IMR-90 (cell line): ENCODE data around the gene RIBC1. TPM values are rescaled to one million over a fixed set of nuclear protein-coding genes. Genes with fewer than 3 reads are reported as not detected.

Experiments used
- ATAC-seq: fragments of 200-7000 bp; cut with Tn5 transposase; 2 replicates; pipeline ENCODE4 v1.9.1; 2020; ENCODE audit warnings: low read depth, mild to moderate bottlenecking, moderate library complexity
- BruUV-seq: library from RNA; stranded (reverse); fragments of 400-500 nt; replicated peaks from 2 replicates; lab custom pipeline; 2021; lab: Mats Ljungman, UMichigan
- CTCF ChIA-PET: fragments of 300-600 bp; formaldehyde crosslinking; extraction: SDS; loops from one replicate; lab custom pipeline; 2021; ENCODE audit warnings: antibody characterized with exemption; lab: Yijun Ruan, JAX
- POLR2A ChIA-PET: fragments of 300-600 bp; sonication (Branson Sonifier 250); formaldehyde crosslinking; loops from one replicate; lab custom pipeline; 2022; ENCODE audit warnings: antibody characterized with exemption; ENCODE audit not compliant: unreplicated experiment; lab: Charles Lee
- DNase-seq: peaks from one replicate; pipeline ENCODE4 v3.0.0; 2013
- H2AFZ ChIP-seq: replicated peaks from 2 replicates; pipeline ENCODE3; 2013; ENCODE audit warnings: low read length, mild to moderate bottlenecking; ENCODE audit not compliant: poor library complexity
- H2AK5ac ChIP-seq: 2 replicates; pipeline ENCODE4 v1.6.1; 2013; ENCODE audit warnings: low read depth, low read length, inconsistent platforms
- H2AK9ac ChIP-seq: replicated peaks from 2 replicates; pipeline ENCODE3; 2013; ENCODE audit warnings: mild to moderate bottlenecking, low read depth, low read length, moderate library complexity; ENCODE audit not compliant: poor library complexity
- H2BK120ac ChIP-seq: 2 replicates; pipeline ENCODE4 v1.6.1; 2013; ENCODE audit warnings: low read depth, low read length, inconsistent platforms
- H2BK15ac ChIP-seq: 3 replicates; pipeline ENCODE4 v1.6.1; 2013; ENCODE audit warnings: low read depth, low read length, inconsistent platforms
- H2BK20ac ChIP-seq: 2 replicates; pipeline ENCODE4 v1.6.1; 2013; ENCODE audit warnings: low read depth, mild to moderate bottlenecking, inconsistent platforms, low read length, moderate library complexity
- H2BK5ac ChIP-seq: 2 replicates; pipeline ENCODE4 v1.6.1; 2013; ENCODE audit warnings: mild to moderate bottlenecking, low read depth, low read length, inconsistent platforms; ENCODE audit not compliant: poor library complexity, severe bottlenecking
- H3K14ac ChIP-seq: replicated peaks from 2 replicates; pipeline ENCODE4 v1.6.1; 2013; ENCODE audit warnings: low read depth, low read length, inconsistent platforms
- H3K18ac ChIP-seq: 2 replicates; pipeline ENCODE4 v1.6.1; 2013; ENCODE audit warnings: low read depth, low read length, control low read depth
- H3K23ac ChIP-seq: 2 replicates; pipeline ENCODE4 v1.6.1; 2013; ENCODE audit warnings: low read depth, low read length, inconsistent platforms
- H3K27ac ChIP-seq: 2 replicates; pipeline ENCODE4 v1.5.1; 2013; ENCODE audit warnings: mild to moderate bottlenecking, control low read depth, low read length; ENCODE audit not compliant: insufficient read depth
- H3K27me3 ChIP-seq: 2 replicates; pipeline ENCODE4 v1.6.1; 2013; ENCODE audit warnings: low read length; ENCODE audit not compliant: control insufficient read depth, insufficient read depth
- H3K36me3 ChIP-seq: 2 replicates; pipeline ENCODE4 v1.6.1; 2013; ENCODE audit warnings: low read length, mixed read lengths; ENCODE audit not compliant: control insufficient read depth, insufficient read depth
- H3K4ac ChIP-seq: 2 replicates; pipeline ENCODE4 v1.6.1; 2013; ENCODE audit warnings: low read depth, low read length, inconsistent platforms
- H3K4me1 ChIP-seq: 2 replicates; pipeline ENCODE4 v1.6.1; 2013; ENCODE audit warnings: low read length, mixed read lengths; ENCODE audit not compliant: control insufficient read depth, insufficient read depth
- H3K4me2 ChIP-seq: 2 replicates; pipeline ENCODE4 v1.6.1; 2013; ENCODE audit warnings: low read depth, mild to moderate bottlenecking, control low read depth, low read length, moderate library complexity
- H3K4me3 ChIP-seq: 2 replicates; pipeline ENCODE4 v1.5.1; 2013; ENCODE audit warnings: low read depth, mild to moderate bottlenecking, control low read depth, low read length, moderate library complexity; ENCODE audit not compliant: insufficient read depth
- H3K56ac ChIP-seq: 2 replicates; pipeline ENCODE4 v1.6.1; 2013; ENCODE audit warnings: low read length, inconsistent platforms; ENCODE audit not compliant: insufficient read depth; ENCODE audit errors: extremely low read depth
- H3K79me1 ChIP-seq, 2 experiments: 2 replicates each; pipeline ENCODE4 v1.6.1; 2013; ENCODE audit warnings: low read length in 2 of 2, inconsistent platforms in 1 of 2, low read depth in 1 of 2
- H3K9ac ChIP-seq: 2 replicates; pipeline ENCODE4 v1.6.1; 2013; ENCODE audit warnings: low read depth, low read length, control low read depth
- H3K9me1 ChIP-seq: 2 replicates; pipeline ENCODE4 v1.6.1; 2013; ENCODE audit warnings: low read length, inconsistent platforms; ENCODE audit not compliant: insufficient read depth
- H3K9me3 ChIP-seq: 2 replicates; pipeline ENCODE4 v1.6.1; 2013; ENCODE audit warnings: low read length; ENCODE audit not compliant: control insufficient read depth, insufficient read depth
- H4K20me1 ChIP-seq: 2 replicates; pipeline ENCODE4 v1.6.1; 2013; ENCODE audit warnings: low read length, inconsistent platforms; ENCODE audit not compliant: insufficient read depth
- H4K5ac ChIP-seq: 2 replicates; pipeline ENCODE4 v1.6.1; 2013; ENCODE audit warnings: mild to moderate bottlenecking, low read depth, low read length, control low read depth
- H4K8ac ChIP-seq, 2 experiments: 2 replicates each; pipeline ENCODE4 v1.6.1; 2013; ENCODE audit warnings: low read depth in 2 of 2, low read length in 2 of 2, control low read depth in 1 of 2, inconsistent platforms in 1 of 2
- H4K91ac ChIP-seq: 2 replicates; pipeline ENCODE4 v1.6.1; 2013; ENCODE audit warnings: low read depth, low read length, inconsistent platforms; ENCODE audit not compliant: insufficient read depth
- BHLHE40 ChIP-seq: fragments of 150-350 bp; IDR thresholded peaks from 2 replicates; pipeline ENCODE4 v1.6.1; 2016; ENCODE audit warnings: mild to moderate bottlenecking, low read depth, low read length
- CEBPB ChIP-seq: IDR thresholded peaks from 2 replicates; pipeline ENCODE4 v1.6.1; 2012; ENCODE audit warnings: low read depth, low read length, improper control_type of control experiment
- CHD1 ChIP-seq: IDR thresholded peaks from 2 replicates; pipeline ENCODE4 v1.6.1; 2012; ENCODE audit warnings: low read depth, low read length, improper control_type of control experiment
- ELK1 ChIP-seq: fragments of 150-350 bp; IDR thresholded peaks from 2 replicates; pipeline ENCODE4 v1.6.1; 2016; ENCODE audit warnings: low read depth, mild to moderate bottlenecking, low read length, moderate library complexity, borderline replicate concordance
- FOS ChIP-seq: fragments of 150-350 bp; IDR thresholded peaks from 2 replicates; pipeline ENCODE4 v1.6.1; 2016; ENCODE audit warnings: low read depth, low read length
- MAFK ChIP-seq: IDR thresholded peaks from 2 replicates; pipeline ENCODE4 v1.6.1; 2012; ENCODE audit warnings: low read depth, low read length, improper control_type of control experiment
- MAZ ChIP-seq: IDR thresholded peaks from 2 replicates; pipeline ENCODE4 v1.6.1; 2012; ENCODE audit warnings: low read depth, mild to moderate bottlenecking, low read length, improper control_type of control experiment, moderate library complexity, borderline replicate concordance
- MXI1 ChIP-seq: IDR thresholded peaks from 2 replicates; pipeline ENCODE4 v1.6.1; 2012; ENCODE audit warnings: low read depth, mild to moderate bottlenecking, low read length, moderate library complexity, borderline replicate concordance
- NFE2L2 ChIP-seq: fragments of 150-350 bp; IDR thresholded peaks from 2 replicates; pipeline ENCODE4 v1.6.1; 2016; ENCODE audit warnings: low read depth, mild to moderate bottlenecking, low read length
- POLR2A ChIP-seq: IDR thresholded peaks from 2 replicates; pipeline ENCODE4 v1.6.1; 2012; ENCODE audit warnings: mild to moderate bottlenecking, low read depth, low read length
- RAD21 ChIP-seq: IDR thresholded peaks from 2 replicates; pipeline ENCODE4 v1.6.1; 2012; ENCODE audit warnings: low read length, improper control_type of control experiment
- RCOR1 ChIP-seq: IDR thresholded peaks from 2 replicates; pipeline ENCODE4 v1.6.1; 2012; ENCODE audit warnings: mild to moderate bottlenecking, low read length, improper control_type of control experiment; ENCODE audit not compliant: insufficient replicate concordance
- RFX5 ChIP-seq: IDR thresholded peaks from 2 replicates; pipeline ENCODE4 v1.8.0; 2012; ENCODE audit warnings: low read depth, mild to moderate bottlenecking, low read length, moderate library complexity
- SMC3 ChIP-seq: fragments of 150-350 bp; IDR thresholded peaks from 2 replicates; pipeline ENCODE4 v1.6.1; 2016; ENCODE audit warnings: low read depth, mild to moderate bottlenecking, antibody characterized with exemption, low read length, moderate library complexity
- WGBS, 2 experiments: methylation state at CpG; one replicate each; pipeline versions ENCODE4 v1.1.5 to v1.1.7; 2013; ENCODE audit warnings: missing lambda C conversion rate in 2 of 2; ENCODE audit not compliant: insufficient read length in 1 of 2; ENCODE audit errors: extremely low coverage in 2 of 2; 5-methylcytosine and 5-hydroxymethylcytosine counted together
- dilution Hi-C: fragments of 300-500 bp; cut with HindIII; formaldehyde crosslinking; loops from one replicate; pipeline ENCODE4 v1.14.3; 2018; ENCODE audit warnings: low sequenced_read_pairs; ENCODE audit not compliant: unreplicated experiment
- in situ Hi-C: fragments of 300-500 bp; cut with MboI; formaldehyde crosslinking; loops from 3 replicates; pipeline ENCODE4 v1.14.3; 2019; ENCODE audit warnings: low sequenced_read_pairs, inconsistent platforms, mixed read lengths
- intact Hi-C: fragments of 100-400 bp; cut with micrococcal nuclease; formaldehyde crosslinking; loops from 2 replicates; pipeline ENCODE4 v1.10.0; 2022
- polyA plus RNA-seq, 3 experiments: library from polyadenylated mRNA; depleted of rRNA; stranded (reverse); fragments of >200 nt; gene quantifications; 2 replicates each; pipeline ENCODE4 v1.2.3, GENCODE V29; 2012; ENCODE audit warnings: low replicate concordance in 1 of 3
- total RNA-seq: library from RNA; depleted of rRNA; stranded (reverse); fragments of >200 nt; gene quantifications from 2 replicates; pipeline ENCODE4 v1.2.3, GENCODE V29; 2012
- TF ChIP-seq, protein P1 (sequence below): fragments of 150-350 bp; IDR thresholded peaks from 2 replicates; pipeline ENCODE4 v1.6.1; 2017; ENCODE audit warnings: mild to moderate bottlenecking, antibody characterized with exemption, low read length, low read depth
- TF ChIP-seq, protein P2 (sequence below): conservative IDR thresholded peaks from 2 replicates; pipeline ENCODE4 v1.5.1; 2012; ENCODE audit warnings: mild to moderate bottlenecking, low read depth, low read length, improper control_type of control experiment

RIBC1 gene
- total and polyA plus RNA-seq, 2 of the 4 experiments (the other 2 are of a cell fraction), result 0.31 to 0.36 TPM

- Histone ChIP-seq H3K56ac (no peak overlapping the region), H3K9me3 (no peaks in the 10 kb centered on the region), H2AFZ (no peak overlapping the region), H2BK120ac (no peak overlapping the region), H3K9me1 (peaks cover 4% of the 10 kb centered on the region; the same call in 1 of the 2 replicates), H3K79me1 (peaks cover 0 to 6% of the 10 kb centered on the region in 2 experiments; a peak in 3 of 4 replicates), H4K5ac (no peak overlapping the region), H3K4me2 (no peak overlapping the region), H2AK9ac (no peak overlapping the region), H2AK5ac (no peak overlapping the region), H4K20me1 (no peaks in the 10 kb centered on the region), H3K14ac (no peak overlapping the region), H3K27me3 (peaks cover 15% of the 10 kb centered on the region), H3K9ac (no peak overlapping the region), H2BK20ac (no peak overlapping the region), H2BK15ac (no peak overlapping the region), H4K8ac (no peak overlapping the region), H3K4me1 (peaks cover 4% of the 10 kb centered on the region; the same call in 1 of the 2 replicates), H2BK5ac (no peak overlapping the region), H3K23ac (no peak overlapping the region), H4K91ac (no peak overlapping the region), H3K4me3 (no peak overlapping the region), H3K36me3 (no peaks in the 10 kb centered on the region; the same call in 1 of the 2 replicates), H3K4ac (no peak overlapping the region), H3K18ac (no peak overlapping the region), H3K27ac (no peak overlapping the region)
- TF ChIP-seq, protein P1, sequence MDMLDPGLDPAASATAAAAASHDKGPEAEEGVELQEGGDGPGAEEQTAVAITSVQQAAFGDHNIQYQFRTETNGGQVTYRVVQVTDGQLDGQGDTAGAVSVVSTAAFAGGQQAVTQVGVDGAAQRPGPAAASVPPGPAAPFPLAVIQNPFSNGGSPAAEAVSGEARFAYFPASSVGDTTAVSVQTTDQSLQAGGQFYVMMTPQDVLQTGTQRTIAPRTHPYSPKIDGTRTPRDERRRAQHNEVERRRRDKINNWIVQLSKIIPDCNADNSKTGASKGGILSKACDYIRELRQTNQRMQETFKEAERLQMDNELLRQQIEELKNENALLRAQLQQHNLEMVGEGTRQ, result no peak
- TF ChIP-seq NFE2L2 (no peak), MAZ (no peak), SMC3 (no peak), CEBPB (no peak), ELK1 (no peak), POLR2A (no peak), CHD1 (no peak), RFX5 (no peak), MAFK (no peak), BHLHE40 (no peak), RCOR1 (no peak), FOS (no peak), MXI1 (no peak), RAD21 (no peak)
- TF ChIP-seq, protein P2, sequence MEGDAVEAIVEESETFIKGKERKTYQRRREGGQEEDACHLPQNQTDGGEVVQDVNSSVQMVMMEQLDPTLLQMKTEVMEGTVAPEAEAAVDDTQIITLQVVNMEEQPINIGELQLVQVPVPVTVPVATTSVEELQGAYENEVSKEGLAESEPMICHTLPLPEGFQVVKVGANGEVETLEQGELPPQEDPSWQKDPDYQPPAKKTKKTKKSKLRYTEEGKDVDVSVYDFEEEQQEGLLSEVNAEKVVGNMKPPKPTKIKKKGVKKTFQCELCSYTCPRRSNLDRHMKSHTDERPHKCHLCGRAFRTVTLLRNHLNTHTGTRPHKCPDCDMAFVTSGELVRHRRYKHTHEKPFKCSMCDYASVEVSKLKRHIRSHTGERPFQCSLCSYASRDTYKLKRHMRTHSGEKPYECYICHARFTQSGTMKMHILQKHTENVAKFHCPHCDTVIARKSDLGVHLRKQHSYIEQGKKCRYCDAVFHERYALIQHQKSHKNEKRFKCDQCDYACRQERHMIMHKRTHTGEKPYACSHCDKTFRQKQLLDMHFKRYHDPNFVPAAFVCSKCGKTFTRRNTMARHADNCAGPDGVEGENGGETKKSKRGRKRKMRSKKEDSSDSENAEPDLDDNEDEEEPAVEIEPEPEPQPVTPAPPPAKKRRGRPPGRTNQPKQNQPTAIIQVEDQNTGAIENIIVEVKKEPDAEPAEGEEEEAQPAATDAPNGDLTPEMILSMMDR, result no peak
- WGBS, 2 experiments, result no CpG with 5 or more reads among the region's 2 CpGs
- ATAC-seq (no peak), DNase-seq (no peak)
- in situ Hi-C loops (no loop called here), dilution Hi-C loops (no loop called here), intact Hi-C loops (no loop called here)
- POLR2A ChIA-PET, result no interaction called here
- BruUV-seq, result no TSS peak
- CTCF ChIA-PET, result no interaction called here
Measured at GRCh38 chrX:53437206-53437605, 14.5 kb downstream of the RIBC1 start.
